SK-MEL-5 (cell line): Measurements from ENCODE around the gene GNG4. TPM values are rescaled to one million over a fixed set of nuclear protein-coding genes. Genes with fewer than 3 reads are reported as not detected.
"Not testable (repeated sequence)": the region's sequence is repeated elsewhere in the genome, so short reads cannot be mapped to it uniquely, and the experiment has no call there.

Source experiments
- DNase-seq: peaks from one replicate; pipeline ENCODE4 v3.0.0-alpha.2; 2016; ENCODE audit warnings: low read depth, low spot score
- in situ Hi-C: cut with HindIII; loops from 2 replicates; pipeline ENCODE4 v1.10.0; 2016; ENCODE audit warnings: low sequenced_read_pairs, high pct_unique_total_duplicates, low pct_unique_long_range_greater_than_20kb
- total RNA-seq: library from RNA; depleted of rRNA; stranded (reverse); fragments of >200 nt; shearing (Covaris generic); gene quantifications from 2 replicates; pipeline ENCODE4 v1.2.3, GENCODE V29; 2014

Gene GNG4
- total RNA-seq, 1 experiment from 2014 or later, result 6.7 TPM

DNA sequence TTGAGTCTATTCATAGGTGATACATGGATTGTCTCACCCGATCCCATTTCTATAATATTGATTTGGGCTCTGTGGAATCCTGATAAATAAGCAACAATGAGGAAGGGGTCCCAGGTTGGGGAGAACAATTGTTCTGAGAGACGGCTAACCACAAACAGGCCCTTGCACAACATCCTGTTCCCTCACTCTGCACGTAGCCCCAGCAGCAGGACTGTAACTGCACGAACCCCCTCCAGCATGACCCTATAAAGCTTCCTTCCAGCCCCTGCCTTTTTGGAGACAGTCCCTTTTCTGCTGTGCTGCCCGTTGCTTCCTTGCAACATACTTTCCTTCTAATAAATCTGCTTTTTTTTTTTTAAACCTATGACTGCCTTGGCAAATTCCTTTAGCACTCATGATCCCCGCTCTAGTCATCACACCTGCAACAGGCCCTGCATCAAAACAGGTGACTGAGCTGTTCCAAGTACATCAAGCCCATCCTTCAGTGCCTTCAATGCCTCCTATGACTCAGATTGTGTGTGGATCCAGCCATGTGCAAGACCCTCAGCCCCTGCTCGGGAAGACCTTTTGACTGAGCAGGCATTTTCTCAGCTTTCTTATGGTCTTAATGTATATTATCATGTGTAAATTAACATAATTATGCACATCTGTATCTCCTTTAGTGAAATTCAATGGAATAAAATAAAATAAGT, 81.6 kb downstream of the GNG4 start:
- in situ Hi-C loops, result no loop called here
- DNase-seq, result no peak

DNA sequence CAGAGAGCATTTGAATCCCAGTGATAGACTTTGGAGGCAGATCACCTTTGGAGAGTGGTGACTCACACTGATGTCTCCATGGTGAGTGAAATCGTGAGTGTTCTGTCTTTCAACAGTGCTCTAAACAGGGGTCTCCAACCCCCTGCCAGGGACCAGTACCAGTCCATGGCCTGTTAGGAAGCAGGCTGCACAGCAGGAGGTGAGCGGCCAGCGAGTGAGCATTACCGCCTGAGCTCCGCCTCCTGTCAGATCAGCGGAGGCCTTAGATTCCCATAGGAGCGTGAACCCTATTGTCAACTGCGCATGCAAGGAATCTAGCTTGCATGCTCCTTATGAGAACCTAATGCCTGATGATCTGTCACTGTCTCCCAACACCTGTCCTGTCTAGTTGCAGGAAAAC, 83.5 kb downstream of the GNG4 start:
- no peak for DNase-seq
- in situ Hi-C loops, result no loop called here

GRCh38 chr1:235563513-235564061, 86.0 kb downstream of the GNG4 start:
- DNase-seq, result no peak
- in situ Hi-C loops, result no loop called here

GRCh38 chr1:235562589-235562988, 87.0 kb downstream of the GNG4 start:
- in situ Hi-C loops, result no loop called here
- DNase-seq, result no peak

GRCh38 chr1:235558621-235559169, 90.9 kb downstream of the GNG4 start:
- in situ Hi-C loops, result no loop called here
- no peak for DNase-seq

GRCh38 chr1:235557495-235557894, 92.1 kb downstream of the GNG4 start:
- DNase-seq, result peak; percentile 29
- in situ Hi-C loops, result no loop called here

DNA sequence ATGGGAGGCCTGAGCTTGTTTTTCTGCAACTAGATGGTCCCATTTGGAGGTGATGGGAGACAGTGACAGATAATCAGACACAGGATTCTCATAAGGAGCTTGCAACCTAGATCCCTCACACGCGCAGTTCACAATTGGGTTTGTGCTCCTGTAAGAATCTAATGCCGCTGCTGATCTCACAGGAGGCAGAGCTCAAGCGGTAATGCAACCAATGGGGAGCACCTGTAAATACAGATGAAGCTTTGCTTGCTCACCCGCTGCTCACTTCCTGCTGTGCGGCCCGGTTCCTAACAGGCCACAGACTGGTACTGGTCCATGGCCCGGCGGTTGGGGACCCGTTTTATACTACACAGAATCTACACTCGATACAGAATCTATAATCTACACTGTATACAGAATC, 92.8 kb downstream of the GNG4 start:
- in situ Hi-C loops, result no loop called here
- DNase-seq, result no peak

DNA sequence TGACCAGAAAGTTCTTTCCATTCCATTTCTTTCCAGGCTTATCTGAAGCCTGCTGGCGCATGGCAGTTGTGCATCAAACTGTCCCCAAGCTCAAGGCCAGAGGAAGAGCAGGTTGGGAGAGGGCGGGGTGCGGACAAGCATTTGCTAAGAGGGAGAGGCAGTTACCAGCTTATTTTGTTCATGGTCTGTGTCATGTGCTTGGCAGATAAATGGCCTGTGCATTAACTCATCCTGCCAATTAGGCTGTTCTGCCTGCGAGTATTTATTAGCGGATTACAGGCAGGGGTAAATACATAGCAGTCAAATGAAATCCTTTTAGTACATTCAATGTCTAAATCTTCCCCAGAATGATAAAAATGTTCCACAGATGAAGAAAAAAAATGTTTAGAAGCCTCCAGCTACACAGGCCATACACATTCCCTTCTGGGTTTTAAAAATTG, 96.5 kb downstream of the GNG4 start:
- no peak for DNase-seq
- in situ Hi-C loops, result no loop called here

DNA sequence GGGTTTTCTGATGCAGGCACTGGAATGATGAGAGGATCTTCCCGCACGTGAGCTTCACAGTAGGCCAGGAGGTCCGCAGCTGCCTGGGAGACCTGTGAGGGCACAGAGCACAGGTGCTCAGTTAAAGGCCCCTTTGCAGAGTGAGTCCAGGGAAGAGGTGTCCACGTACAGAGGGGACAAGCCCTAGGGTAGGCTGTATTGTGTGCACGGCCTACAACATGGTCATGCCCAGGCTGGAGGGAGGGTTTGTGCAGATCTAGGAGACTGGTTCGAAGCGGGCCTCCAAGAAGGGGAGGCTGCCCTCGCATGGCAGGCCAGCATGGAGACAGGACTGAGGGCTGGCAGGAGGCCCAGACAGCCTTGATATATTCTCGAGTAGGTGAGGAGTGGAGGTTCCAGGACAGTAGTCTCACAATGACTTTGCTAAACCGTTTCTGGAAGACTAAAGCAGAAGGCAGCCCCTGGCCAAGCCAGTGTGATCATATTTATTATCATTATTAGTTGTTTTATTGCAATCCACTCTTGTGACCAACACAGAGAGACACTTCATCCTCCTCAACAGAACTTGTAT, 97.4 kb downstream of the GNG4 start:
- no peak for DNase-seq
- in situ Hi-C loops, result no loop called here

DNA sequence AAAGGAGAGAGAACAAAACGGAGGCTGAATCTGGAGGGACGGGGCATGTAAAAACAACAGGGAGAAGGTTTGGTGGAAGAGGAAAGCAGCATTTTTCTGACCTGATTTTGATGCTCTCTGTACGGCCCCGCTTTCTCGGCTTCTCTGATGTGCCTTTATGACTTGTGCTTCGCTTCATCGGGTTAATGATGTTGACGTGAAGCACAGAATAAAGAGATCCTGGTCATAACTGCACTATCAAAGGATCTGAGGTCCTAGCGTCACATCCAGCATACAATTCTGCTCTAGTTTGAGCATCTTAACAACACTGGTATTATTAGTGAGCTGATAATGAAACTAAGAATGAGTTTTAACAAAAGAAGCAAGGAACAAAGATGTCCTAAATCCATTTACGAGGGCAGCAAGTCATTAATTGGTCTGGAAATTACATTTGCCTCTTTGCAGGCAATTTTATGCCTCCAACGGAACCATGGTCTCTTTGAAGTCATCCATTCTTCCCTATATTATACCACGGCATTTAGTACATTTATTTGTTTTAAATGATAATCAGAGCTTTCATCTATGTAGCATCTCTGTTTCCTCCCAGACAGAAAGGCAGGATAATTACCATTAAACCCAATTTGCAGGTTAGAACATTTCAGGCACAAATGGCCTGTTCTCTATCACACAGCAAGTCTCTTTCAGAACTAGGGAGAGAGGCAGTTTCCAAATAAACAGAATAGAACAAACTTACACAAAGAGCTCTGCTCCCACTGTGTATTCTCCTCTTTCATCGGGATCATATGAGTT, 100.0 kb downstream of the GNG4 start:
- in situ Hi-C loops, result no loop called here
- DNase-seq, result no peak

- DNase-seq, in situ Hi-C loops: not testable (repeated sequence)
These were observed 103.0 kb downstream of the GNG4 start for GRCh38 chr1:235546369-235547155.

- DNase-seq, result no peak
- in situ Hi-C loops, result no loop called here
These were observed 104.2 kb downstream of the GNG4 start for GRCh38 chr1:235545292-235545930.

- in situ Hi-C loops, DNase-seq: not testable (repeated sequence)
These were observed 106.7 kb downstream of the GNG4 start for GRCh38 chr1:235542845-235543244.

GRCh38 chr1:235533476-235534168, 116.0 kb downstream of the GNG4 start:
- in situ Hi-C loops, result no loop called here
- DNase-seq, result no peak

DNA sequence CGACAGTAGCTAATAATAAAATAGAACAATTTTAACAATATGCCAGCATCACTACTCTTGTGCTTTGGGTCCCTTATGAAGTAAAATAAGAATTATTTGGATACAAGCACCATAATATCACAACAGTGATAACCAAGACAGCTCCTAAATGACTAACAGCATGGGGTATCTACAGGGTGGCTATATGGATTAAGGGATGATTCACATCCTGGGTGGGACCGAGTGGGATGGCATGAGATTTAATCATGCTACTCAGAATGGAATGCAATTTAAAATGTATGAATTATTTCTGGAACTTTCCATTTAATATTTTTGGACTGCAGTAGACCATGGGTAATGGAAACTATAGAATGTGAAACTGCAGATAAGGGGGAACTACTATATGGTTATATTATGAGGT, 117.2 kb downstream of the GNG4 start:
- no peak for DNase-seq

DNA sequence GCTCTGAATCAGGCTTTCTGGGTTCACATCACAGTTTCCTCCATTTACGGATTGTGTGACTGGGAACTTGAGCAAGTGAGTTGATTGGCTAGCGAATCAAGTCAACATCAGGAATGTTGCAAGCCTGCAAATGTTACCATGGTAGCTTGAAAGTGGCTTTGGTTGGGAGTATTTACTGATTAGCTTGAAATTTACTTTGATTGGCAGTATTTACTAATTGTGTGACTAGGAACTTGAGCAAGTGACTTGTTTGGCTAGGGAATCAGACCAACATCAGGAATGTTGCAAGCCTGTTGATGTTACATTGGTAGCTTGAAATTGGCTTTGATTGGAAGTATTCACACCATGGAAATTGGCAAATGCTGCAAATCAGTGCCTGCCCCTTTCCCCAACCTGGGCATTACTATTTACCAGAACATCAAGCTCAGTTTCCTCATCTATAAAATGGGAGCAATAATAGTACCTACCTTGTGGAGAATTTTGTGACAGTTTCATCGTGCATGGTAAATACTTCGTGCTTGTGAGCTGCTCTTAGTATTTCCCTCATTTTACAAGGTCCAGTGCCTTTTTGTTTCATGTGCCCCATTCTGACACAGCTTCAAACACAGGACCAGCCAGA, 122.3 kb downstream of the GNG4 start:
- no peak for DNase-seq
- in situ Hi-C loops, result no loop called here

More for the DNA sequence above, 117.2 kb downstream of the GNG4 start:
- in situ Hi-C loops, result no loop called here
